HG02610 (cell line): ENCODE measurements around the gene PLIN1.
"Not testable (repeated sequence)": the region's sequence is repeated elsewhere in the genome, so short reads cannot be mapped to it uniquely, and the experiment has no call there.

Experiments
- ATAC-seq: cut with Tn5 transposase; IDR thresholded peaks from one replicate; pipeline ENCODE4 v1.9.1; 2021; ENCODE audit warnings: mild to moderate bottlenecking, moderate library complexity; ENCODE audit not compliant: unreplicated experiment

Gene PLIN1, protein sequence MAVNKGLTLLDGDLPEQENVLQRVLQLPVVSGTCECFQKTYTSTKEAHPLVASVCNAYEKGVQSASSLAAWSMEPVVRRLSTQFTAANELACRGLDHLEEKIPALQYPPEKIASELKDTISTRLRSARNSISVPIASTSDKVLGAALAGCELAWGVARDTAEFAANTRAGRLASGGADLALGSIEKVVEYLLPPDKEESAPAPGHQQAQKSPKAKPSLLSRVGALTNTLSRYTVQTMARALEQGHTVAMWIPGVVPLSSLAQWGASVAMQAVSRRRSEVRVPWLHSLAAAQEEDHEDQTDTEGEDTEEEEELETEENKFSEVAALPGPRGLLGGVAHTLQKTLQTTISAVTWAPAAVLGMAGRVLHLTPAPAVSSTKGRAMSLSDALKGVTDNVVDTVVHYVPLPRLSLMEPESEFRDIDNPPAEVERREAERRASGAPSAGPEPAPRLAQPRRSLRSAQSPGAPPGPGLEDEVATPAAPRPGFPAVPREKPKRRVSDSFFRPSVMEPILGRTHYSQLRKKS

DNA sequence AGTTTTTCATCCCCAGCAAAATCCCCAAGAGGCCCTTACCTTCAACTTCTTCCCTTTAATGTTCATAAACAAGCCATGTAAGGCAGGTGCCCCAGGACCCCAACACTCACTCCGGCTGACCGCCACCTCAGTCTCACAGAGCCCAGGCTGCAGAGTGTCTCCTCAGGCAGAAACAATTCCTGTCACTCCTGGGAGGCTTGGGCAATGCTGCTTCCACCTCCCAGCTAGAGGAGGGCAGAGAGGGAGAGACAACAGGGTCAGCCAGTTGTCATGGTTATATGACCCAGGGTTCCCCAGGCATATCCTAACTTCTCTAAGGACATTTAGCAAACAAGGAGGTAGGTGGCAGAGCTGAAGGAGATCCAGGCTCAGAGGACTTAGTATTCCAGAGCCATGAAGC is at the start of gene PLIN1:
Gene PLIN1 (minus strand): TSS at position 156 of the 400 bp plus-strand sequence. CDS start 1,878 bp downstream, outside the sequence.
- no peak for ATAC-seq

DNA sequence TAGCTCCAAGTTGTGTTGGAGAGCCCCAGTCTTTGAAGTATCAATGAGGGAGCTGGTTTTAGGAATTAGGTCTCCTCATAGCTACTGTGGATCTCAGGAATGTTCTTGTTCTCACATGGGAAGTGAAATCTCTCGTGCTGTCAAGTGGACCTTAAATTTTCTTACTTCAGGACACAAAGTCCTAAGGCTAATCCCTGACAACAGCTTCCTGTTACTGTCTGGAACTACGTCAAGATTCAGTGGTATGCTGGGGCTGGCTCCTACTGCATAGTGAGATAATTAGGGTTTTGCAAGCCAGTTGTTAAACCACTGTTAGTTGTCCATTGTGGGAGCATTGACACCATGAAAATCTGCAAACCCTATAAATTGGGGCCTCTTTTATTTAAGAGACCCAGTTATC is 49.1 kb upstream of the PLIN1 start:
- ATAC-seq: no peak

DNA sequence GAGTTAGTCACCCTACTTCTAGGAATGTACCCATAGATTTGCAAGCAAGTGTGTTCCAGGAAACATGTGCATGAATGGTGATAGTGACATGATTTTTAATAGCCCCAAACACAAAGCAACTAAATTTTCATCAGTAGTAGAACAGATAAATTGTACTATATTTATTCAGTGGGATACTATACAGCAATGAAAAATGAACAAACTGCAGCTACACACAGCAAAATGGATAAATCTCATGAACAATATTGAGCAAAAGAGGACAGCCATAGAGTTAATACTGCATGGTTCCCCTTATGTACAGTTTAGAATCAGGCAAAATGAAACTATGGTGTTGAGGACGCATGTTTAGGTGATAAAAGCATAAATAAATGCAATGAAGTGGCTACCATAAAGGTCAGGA is 45.9 kb upstream of the PLIN1 start:
- ATAC-seq: no peak

DNA sequence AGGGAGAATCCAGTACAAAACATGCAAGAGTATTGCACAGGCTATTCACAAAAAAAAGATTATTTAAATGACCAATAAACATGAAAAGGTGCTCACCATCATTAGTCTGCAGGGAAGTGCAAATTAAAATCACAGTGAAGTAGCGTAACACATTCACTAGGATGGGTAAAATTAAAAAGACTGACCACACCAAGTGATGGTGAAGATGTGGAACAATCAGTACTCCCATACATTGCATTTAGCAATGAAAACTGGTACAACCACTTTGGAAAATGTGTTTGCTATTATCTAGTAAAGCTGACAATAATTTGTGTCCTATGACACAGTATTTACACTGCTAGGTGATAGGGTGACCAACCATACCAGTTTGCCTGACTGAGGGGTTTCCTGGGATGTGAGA is 45.5 kb upstream of the PLIN1 start:
- no peak for ATAC-seq

DNA sequence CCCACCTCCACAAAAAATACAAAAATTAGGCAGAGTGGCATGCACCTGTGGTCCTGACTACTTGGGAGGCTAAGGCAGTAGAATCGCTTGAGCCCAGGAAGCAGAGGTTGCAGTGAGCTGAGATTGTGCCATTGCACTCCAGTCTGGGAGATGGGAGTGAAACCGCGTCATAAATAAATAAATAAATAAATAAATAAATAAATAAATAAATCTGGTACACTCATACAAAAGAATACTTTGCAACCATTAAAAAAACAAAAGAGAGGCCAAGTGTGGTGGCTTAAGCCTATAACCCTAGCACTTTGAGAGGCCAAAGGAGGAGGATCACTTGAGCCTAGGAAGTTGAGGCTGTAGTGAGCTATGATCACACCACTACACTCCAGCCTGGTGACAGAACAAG is 43.9 kb upstream of the PLIN1 start:
- ATAC-seq: no peak

DNA sequence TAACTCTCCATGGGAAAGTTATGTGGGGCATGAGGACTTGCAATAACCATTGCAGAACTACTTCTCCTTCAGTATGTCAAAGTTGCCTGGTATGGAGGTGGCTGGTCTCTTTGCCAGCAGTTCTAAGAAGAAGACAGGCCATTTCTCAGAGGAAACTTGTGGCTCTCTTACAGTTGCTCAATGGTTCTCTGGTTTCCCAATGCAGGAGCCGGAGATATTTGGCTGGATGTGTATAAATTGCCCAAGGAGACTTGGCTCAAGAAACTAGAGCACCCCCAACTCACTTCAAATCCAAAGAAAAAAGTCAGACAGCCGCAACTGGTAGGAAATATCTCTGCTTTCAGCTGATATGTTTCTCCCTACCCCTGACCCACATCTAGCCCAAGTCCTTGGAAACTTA is 35.6 kb upstream of the PLIN1 start:
- no peak for ATAC-seq

DNA sequence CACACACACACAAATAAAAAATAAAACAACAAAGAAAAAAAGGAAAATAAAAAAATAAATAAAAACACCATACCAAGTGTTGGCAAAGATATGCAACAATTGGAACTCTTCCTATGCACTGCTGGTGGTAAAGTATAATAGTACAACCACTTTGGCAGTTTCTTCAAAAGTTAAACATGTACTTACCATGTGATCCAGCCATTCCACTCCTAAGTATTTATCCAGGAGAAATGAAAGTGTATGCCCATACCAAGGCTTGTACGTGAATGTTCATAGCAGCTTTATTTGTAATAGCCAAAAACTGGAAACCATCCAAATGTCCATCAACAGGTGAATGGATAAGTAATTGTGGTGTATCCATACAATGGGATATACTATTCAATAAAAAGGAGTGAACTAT is 28.4 kb upstream of the PLIN1 start:
- ATAC-seq: no peak

DNA sequence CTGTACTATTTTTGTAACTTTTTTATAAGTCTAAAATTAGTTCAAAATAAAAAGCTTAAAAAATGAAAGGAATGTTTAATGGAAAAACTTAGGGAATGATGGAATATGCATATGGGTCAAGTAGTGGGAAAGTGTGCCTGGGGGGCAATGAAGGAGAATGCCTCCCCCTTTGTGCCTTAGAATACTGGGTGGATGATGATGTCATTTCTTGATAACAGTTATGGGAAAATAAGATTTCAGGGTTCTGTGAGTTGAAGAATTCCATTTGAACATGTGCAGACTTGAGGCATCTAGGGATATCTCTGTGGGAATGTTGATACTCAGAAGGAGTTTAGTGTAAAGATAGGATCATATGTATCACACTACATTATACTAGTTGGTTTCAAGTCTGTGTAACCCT is 25.2 kb upstream of the PLIN1 start:
- ATAC-seq: no peak

DNA sequence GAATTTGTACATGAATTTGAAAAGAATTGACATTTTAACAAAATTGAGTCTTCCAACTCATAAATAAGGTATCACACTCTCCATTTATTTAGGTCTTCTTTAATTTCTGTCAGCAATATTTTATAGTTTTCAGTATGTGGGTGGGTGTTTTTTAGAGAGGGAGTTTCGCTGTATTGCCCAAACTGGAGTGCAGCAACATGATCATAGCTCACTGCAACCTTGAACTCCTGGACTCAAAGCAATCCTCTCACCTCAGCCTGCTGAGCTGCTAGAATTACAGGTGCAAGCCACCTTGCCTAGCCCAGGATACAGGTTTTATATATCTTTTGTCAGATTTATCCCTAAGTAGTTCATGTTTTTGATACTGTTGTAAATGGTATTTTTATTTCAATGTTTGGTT is 16.0 kb upstream of the PLIN1 start:
- ATAC-seq: no peak

DNA sequence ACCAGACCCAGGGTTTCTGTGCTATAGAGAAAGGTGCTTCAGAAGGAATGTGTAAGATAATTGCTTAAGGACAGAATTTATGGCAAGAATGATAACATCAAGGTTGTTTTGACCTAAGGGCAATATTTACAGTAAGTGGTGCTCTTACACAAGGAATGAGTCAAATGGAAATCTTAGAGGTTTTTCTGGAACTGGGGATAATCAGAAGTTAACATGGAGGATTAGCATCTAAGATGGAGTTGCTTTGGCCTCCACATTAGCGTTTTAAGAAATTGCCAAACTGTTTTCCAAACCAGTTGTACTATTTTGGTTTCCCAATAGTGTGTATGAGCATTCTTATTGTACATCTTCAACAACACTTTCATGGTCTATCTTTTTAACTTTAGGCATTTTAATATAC is 14.5 kb upstream of the PLIN1 start:
- no peak for ATAC-seq

DNA sequence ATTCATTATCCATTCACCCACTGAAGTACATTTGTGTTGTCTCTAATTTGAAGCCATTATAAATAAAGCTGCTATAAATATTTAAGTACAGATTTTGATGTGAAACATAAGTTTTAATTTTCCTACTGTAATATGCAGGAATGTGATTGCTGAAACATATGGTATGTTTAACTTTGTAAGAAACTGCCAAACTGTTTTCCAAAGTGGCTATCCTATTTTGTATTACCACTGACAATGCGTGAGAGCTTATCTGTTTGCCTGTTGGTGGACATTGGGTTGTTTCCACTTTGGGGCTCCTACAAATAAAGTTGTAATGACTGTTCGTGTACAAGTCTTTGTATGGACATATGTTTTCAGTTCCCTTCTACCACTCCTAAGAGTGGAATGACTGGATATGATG is 13.9 kb upstream of the PLIN1 start:
- no peak for ATAC-seq

DNA sequence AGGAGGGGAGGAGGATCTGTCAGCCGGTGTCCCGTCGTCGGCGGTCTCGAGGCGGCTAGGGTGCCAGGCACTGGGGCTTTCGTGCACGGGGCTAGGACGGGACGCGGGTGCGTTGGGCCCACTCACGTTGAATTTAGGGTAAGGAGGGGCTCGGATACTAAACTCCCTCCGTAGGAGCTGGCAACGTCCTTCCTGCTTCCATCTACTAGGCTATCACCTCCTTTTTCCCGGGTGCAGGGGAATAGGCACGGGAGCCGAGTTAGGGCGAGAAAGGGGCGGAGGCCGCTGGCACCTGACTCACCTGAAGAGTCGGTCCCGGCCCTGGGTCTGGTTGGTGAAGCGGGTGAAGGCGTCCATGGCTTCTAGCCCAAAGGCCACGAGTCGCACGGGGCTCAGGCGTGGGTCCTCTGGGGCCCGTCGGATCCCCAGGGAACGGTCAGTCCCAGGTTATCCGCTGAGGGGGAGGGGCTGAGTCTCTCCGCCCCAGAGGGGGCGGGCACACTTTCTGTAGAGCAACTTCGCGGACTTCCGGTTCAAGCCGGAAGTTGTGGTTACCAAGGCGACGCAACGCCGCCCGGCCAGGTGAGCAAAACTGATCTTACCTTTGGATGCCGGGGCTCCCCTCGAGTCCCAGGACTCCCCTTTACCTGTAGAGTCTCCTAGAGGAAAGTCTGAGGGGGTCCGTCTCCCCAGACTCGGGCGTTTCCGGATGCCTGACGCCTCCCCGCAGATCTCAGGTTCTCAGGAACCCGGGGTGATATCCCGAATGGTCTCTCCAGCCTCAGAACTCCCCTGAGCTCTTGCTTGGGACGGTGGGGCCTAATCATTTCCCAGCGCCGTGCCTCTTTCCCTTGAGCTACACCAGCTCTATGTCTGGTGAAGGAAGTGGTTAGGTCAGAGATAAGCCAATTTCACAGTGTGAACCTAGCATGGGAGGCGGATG is 11.4 kb upstream of the PLIN1 start, which contains the start of the genes PEX11A and WDR93:
Gene PEX11A (minus strand): TSS at position 479 of the 943 bp plus-strand sequence. CDS start 122 bp downstream, at position 357.
Gene WDR93 (plus strand): TSS at position 536 of the 943 bp plus-strand sequence. CDS start 10,936 bp downstream, outside the sequence.
- peak; percentile 92 for ATAC-seq

DNA sequence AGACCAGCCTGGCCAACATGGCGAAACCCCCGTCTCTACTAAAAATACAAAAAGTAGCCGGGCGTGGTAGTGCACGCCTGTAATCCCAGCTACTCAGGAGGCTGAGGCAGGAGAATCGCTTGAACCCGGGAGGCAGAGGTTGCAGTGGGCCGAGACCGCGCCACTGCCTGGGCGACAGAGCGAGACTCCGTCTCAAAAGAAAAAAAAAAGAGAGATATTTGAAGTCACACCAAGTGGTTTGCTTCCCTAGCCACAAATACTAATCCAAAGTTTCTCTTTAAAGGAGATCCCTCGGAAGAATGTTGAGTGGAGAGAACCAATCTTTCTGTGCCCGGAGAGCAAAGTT is 10.7 kb upstream of the PLIN1 start:
- ATAC-seq: not testable (repeated sequence)

DNA sequence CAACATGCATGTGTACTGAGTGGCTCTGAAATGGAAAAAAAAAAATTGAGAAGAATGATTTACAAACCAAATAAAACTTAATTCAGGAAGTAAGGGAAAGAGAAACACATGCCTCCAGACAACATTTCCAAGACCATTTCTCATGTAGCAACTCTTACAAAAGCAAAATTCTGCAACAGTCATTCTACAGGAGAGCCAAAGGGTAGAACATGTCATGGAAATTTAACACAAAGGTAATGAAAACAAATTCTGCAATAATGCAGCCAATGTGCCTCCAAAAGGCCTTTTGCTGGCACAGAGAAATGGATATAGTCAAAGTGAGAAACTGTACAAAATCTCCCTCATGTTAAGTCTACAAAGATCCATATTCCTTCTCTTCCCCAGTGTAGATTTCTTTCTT is 7.4 kb upstream of the PLIN1 start:
- no peak for ATAC-seq

DNA sequence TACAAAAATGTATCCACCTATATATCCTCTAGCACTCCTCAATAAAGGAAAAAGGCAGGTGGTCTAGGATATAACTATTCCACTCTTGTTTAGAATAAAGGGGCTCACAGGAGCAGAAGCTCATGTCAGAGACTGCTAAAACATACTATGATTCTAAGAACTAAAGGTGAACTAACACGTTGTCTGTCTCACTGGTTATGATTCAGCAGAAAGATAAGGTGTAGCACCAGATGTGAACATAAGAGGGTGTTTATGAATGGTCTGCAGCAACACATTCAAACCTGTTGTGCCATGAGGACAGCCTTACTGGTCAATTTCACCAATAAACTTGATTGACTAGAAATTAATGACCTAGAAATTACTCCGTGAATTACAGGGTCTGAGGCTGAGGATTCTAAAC is 6.8 kb upstream of the PLIN1 start:
- no peak for ATAC-seq

DNA sequence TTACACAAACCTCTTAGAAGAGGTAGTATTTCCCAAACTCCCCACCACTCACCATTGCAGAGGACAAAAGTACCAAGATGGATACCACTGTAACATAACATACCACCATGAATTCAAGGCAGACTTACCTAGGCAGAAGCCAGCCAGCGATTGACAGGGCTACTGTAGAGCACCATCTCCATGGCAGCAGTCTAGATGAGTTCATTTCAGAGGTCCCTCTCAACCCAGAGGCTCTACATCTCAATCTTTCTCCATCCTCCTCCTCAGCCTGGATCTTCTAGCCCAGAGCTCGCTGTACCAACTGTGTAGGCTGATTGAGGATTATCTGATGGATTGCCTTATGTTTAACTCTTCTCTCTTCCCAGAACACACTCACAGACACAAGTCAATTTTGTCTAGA is 2.0 kb upstream of the PLIN1 start:
- ATAC-seq: no peak

DNA sequence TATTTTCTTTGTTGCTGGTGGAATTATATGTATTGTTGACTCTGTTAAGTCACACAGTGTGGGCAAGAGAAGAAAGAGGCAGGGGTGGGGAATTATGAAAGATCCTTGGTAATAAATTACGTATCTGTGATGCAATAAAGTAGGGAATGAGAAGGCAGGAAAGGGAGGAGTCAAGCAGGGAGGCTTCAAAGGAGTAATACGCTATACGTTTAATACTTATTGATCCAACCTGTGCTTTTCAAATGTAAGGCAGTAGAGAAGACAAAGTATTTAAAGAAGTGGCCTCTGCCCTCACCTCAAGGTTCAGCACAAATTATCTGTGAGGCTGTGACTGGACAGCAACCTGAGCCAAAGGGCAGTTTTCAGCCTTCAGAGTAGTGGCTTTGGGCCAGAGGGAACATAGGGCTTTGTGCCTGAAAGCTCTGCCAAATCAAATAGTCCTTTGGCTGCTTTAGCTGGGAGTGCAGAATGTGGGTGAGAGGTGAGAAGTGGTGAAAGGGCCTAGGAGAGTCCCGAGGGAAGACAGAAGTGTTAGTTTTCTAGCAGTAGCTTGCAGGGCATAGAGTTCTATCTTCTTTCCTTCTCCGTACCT is 1.2 kb upstream of the PLIN1 start:
- ATAC-seq: no peak

DNA sequence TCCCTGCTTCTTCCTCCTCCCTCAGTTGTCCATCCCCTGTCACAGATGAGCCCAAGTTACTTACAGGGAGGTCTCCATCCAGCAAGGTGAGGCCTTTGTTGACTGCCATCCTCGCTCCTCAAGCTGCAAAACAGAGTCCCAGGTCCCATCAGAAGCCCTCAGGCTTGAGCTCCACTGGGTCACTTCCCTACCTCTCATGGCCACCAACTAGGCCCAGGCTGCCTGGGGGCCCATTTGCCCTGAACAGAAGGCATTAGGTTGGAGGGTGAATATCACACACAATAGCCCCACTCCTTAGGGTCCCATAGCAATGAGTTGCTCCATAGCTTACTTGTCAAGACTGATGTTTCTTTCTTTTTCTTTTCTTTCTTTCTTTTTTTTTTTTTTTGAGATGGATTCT is 1.8 kb downstream of the PLIN1 start:
- no peak for ATAC-seq

DNA sequence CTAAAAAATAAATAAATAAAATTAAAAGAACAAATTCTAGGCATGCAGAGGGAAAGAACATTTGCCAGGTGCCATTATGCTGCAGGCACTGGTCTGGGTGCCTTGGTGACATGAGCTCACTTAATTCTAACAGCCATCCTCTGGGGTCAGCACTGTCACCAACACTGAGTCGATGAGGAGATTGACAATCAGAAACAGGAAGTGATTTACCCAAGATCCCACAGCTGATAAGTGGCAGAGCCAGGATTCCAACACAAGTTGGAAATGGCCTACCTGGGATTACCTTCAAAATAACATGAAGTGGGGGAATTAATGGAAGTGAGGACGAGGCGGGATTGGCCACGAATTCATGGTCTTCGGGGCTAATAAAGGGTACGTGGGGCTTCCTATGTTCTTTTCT is 3.6 kb downstream of the PLIN1 start:
- no peak for ATAC-seq

DNA sequence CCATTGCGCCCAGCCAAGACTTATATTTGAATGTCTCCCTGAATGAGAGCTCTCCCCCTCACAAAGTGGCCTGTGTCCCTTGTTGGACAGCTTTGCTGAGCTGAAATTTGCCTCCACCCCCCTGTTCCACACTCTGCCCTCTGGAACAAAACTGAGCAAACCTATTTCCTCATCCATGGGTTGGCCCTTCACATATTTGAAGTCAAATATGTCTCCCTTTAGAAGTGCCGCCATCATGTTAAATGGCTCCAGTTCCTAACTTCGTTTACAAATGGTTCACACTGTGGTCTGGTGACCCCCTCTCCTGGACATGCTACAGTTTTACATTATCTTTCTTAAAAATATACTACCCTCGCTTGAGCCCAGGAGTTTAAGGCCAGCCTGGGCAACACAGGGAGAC is 4.6 kb downstream of the PLIN1 start:
- no peak for ATAC-seq

DNA sequence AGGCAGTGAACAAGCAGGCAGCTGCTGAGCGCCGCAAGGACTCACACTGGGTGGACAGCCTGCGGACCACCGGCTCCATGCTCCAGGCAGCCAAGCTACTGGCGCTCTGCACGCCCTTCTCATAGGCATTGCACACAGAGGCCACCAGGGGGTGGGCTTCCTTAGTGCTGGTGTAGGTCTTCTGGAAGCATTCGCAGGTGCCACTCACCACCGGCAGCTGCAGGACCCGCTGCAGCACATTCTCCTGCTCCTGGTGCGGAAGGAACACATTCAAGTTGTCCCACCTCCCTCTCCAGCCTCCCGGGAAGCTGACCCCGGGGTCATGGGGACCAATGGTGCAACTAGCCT is 6.0 kb downstream of the PLIN1 start:
- no peak for ATAC-seq
